Measurements from ENCODE around the gene SLC1A1.
"Not testable (repeated sequence)": the region's sequence is repeated elsewhere in the genome, so short reads cannot be mapped to it uniquely, and the experiment has no call there.

SLC1A1 gene

DNA sequence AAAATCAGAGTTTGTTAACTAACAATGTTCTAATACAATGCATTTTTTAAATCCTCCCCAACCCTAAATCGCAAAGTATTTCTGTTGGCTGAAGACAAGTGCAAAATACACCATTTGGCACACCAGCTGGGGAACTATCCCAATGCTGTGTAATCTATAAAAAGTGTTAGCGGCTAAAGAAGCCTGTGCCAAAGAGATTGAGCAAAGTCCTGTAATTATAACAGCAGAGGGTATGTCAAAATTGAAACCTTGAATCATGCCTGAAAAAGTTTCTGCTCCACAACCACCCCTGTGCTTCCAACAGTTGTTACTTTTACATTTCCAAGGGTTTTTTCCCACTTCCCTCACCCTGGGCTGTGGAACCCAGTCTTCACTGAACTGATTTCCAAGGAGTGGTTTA is 88.7 kb downstream of the SLC1A1 start:
- no peak for DNase-seq (ENCODE audit: low spot score)

- no peak for DNase-seq (ENCODE audit: low spot score)
Observed at GRCh38 chr9:4581035-4581760, 90.9 kb downstream of the SLC1A1 start.

GRCh38 chr9:4581861-4582565 is 91.7 kb downstream of the SLC1A1 start:
- no peak for DNase-seq (ENCODE audit: low spot score)

- DNase-seq (ENCODE audit: low spot score) = no peak
Observed at GRCh38 chr9:4583001-4583400, 92.7 kb downstream of the SLC1A1 start.

GRCh38 chr9:4584636-4585035 is 94.4 kb downstream of the SLC1A1 start:
- no peak for DNase-seq (ENCODE audit: low spot score)

GRCh38 chr9:4585135-4585534 is 94.9 kb downstream of the SLC1A1 start:
- no peak for DNase-seq (ENCODE audit: low spot score)

- no peak for DNase-seq (ENCODE audit: low spot score)
Observed at GRCh38 chr9:4588721-4589120, 98.5 kb downstream of the SLC1A1 start.

DNA sequence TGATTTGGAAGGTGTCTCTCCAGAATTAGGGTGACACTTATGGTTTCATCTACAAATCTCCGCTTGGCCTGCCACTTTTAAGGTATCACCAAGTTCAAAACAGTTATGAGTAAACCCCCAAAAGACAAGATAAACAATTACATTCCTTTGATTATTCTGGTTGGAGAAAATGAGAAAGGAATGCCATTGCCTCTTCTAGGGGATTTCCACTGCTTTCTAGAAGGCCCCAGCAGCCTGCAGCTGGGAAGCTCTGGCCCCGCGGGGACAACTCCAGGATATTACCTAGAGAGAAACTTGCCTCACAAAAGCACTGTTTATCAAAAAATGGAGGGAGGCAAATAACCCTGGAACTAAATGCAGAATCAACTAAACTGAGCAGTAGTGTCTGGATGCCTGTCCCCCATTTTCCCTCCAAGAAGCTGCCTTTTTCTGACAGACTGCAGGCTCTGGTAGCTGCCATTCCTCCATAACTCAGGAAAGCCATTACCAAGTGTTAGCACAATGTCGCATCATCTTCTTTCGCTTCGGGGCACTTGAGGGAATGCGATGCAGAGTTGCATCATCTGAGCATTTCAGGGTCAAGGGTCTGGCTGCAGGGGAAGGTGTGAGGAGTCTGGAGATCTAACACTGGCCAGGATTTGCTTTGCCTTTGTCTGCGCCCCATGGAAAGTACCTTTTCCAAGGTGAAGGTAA is 100.3 kb downstream of the SLC1A1 start:
- DNase-seq (ENCODE audit: low spot score) = no peak

DNA sequence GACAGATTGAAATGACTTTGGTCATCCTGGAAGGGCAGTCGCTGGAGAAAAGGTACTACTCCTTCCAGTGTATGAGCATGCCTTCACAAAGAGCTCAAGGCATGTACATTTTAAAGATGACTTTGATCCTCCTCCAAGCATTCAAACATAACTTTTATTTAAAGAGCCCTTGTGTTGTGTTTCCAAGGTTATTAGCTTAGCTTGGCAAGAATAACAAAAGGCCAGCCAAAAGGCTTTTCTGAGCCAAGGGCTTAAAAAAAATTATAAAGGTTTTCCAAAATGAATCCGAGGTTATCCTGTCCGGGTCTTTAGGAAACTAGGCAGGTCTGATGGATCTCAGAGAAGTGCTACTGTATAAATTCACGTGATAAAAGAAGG is 100.8 kb downstream of the SLC1A1 start:
- no peak for DNase-seq (ENCODE audit: low spot score)

DNA sequence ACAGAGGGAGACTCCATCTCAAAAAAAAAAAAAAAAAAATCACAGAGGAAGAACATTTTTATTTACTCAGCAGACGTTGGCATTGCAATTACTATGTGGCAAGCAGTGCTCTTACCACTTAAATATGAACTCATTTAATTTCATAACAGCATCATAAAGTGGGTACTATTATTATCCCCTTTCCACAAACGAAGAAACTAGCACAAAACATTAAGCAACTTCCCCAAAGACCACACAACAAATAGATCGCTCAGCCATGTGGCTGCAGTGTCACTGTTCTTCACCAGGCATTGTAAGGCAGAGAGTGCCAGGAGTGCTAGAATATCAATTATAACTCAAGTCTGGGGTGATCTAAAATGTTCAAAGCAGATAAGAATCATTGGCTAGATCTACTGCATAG is 102.0 kb downstream of the SLC1A1 start:
- DNase-seq (ENCODE audit: low spot score) = no peak

GRCh38 chr9:4592886-4593285 is 102.6 kb downstream of the SLC1A1 start:
- no peak for DNase-seq (ENCODE audit: low spot score)

- no peak for DNase-seq (ENCODE audit: low spot score)
Observed at GRCh38 chr9:4594545-4594944, 104.3 kb downstream of the SLC1A1 start.

- DNase-seq (ENCODE audit: low spot score) = no peak
Observed at GRCh38 chr9:4594994-4595393, 104.7 kb downstream of the SLC1A1 start.

- DNase-seq (ENCODE audit: low spot score) = no peak
Observed at GRCh38 chr9:4596165-4596922, 106.1 kb downstream of the SLC1A1 start.

DNA sequence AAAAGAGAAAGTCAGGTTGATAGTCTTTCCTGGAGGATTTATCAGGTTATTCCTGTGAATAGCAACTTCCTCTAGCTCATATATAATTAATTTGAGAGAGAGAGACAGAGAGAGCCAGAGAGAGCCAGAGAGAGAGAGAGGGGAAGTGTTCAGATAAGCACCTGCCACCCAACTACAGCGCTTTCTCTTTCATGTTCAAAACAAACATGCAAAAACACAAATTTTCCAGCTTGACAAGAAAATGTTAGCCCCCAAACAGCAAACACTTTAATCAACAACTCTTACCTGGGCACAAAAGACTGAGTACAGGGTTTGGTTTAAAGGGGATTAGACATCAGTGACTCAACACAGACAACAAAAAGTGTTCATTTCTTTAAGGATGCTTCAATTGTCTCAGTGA is 110.1 kb downstream of the SLC1A1 start:
- no peak for DNase-seq (ENCODE audit: low spot score)

DNA sequence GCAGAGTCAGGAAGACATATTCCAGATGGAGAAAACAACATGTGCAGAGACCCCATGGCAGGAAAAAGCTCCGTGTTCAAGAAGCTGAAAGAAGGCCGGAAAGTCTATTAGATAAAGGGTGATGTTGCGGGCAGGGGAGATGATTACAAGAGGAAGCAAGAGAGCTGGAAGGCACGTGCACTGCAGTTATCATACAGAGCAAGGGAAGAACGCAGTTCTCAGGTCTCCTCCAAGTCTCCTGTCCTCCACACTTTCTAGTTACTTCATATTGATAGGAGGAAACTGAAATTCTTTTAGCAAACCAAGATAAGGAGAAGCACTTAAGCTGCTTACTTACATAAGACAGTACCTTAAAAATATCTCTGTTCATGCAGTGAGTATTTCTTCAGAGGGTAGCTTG is 113.6 kb downstream of the SLC1A1 start:
- DNase-seq (ENCODE audit: low spot score) = no peak

GRCh38 chr9:4604678-4605095 is 114.4 kb downstream of the SLC1A1 start:
- peak; percentile 22 for DNase-seq (ENCODE audit: low spot score)

- not testable (repeated sequence) for DNase-seq (ENCODE audit: low spot score)
Observed at GRCh38 chr9:4606033-4606432, 115.8 kb downstream of the SLC1A1 start.

- no peak for DNase-seq (ENCODE audit: low spot score)
Observed at GRCh38 chr9:4614627-4615026, 124.4 kb downstream of the SLC1A1 start.

DNA sequence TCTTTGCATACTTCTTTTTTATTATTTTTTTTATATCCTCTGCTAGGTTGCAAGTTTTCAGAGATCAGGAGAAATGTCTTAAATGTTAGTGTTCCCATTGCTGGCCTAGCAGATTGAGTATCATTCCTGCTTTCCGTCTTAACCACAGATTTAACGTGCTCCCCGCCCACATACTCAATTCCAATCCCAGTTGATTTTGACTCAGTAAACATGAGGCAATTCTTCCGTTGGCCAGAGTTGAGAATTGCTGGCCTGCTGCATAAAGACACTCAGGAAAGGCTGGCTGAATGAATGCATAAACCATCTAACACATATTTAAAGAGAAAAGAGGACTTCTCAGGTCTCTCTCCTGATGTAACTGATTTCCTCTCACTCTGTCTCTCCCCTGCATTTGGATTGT is 125.0 kb downstream of the SLC1A1 start:
- no peak for DNase-seq (ENCODE audit: low spot score)

DNA sequence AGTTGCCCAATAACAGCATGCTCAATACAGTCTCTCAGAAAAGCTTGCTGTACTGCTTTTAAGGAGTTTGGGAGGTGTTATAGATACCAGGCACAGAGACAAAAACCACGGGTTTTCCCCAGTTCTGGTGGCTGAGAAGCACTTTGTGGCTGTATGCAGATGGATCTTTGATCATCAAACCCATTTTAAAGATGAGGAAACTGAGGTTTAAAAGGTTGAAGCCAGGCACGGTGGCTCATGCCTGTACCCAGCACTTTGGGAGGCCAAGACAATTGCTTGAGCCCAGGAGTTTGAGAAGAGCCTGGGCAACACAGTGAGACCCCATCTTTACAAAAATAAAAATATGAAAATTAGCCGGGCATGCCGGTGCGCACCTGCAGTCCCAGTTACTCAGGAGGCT is 125.5 kb downstream of the SLC1A1 start:
- DNase-seq (ENCODE audit: low spot score) = no peak

GRCh38 chr9:4617752-4618151 is 127.5 kb downstream of the SLC1A1 start:
- no peak for DNase-seq (ENCODE audit: low spot score)

- no peak for DNase-seq (ENCODE audit: low spot score)
Observed at GRCh38 chr9:4618700-4619099, 128.4 kb downstream of the SLC1A1 start.

All from HuH-7.5 (cell line).